ENCODE measurements around the gene CELF2. TPM values are rescaled to one million over a fixed set of nuclear protein-coding genes. Genes with fewer than 3 reads are reported as not detected.

Gene CELF2
- total and polyA plus RNA-seq, 9 of the 15 experiments (the other 6 are each of a cell fraction or from before 2014, with no cell fraction given) = 4.0 to 20.3 (median 11.1) TPM

DNA sequence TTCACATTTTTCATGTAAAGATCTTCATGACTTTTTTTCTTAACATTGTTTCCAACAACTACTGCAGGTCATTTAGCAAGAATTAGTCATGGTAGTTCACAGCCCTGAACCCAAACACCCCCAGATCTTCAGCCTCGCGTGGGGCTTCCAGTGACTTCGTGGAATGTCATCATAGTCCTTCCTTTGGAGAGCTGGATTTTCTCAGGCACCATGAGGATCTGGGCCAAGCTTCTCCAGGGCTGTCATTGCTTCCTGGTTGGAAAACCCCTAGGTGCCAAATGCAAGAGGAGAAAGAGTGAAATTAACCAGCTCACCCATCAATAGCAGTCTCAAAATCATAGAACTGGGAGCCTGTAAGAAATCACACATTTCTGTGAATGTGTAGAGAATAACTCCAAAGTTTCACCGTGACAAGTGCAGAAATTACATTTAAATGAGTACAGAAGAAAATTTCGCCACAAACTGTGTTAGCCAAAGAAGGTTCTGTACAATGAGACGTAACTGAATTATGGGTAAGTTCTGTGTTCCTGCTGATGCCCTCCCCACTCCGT lies 175.4 kb downstream of the CELF2 start:
- in situ Hi-C loops (cut with MboI) (no loop called here), intact Hi-C loops (cut with micrococcal nuclease) (no loop called here)
- DNase-seq (ENCODE audit: extremely low read depth in 1 of 4, low spot score in 3 of 4) (no peak), ATAC-seq (no peak), FAIRE-seq (no peak)
- no peak overlapping the region for H3K9ac ChIP-seq (ENCODE audit: insufficient read depth in 1 of 2, low read depth in 2 of 2, low read length in 2 of 2)
- H3K4me2 ChIP-seq (ENCODE audit: insufficient read depth, low read length) = no peak overlapping the region
- no peak overlapping the region for H3K27ac ChIP-seq (ENCODE audit: extremely low read depth, low read depth, low read length)
- no TSS peak for BruUV-seq (replicated peaks)
- no peaks in the 10 kb centered on the region for H3K79me2 ChIP-seq (ENCODE audit: control insufficient read depth, insufficient read depth, low read length)
- H2AFZ ChIP-seq (ENCODE audit: low read depth, low read length) = no peak overlapping the region
- no peaks in the 10 kb centered on the region; a peak in 2 of 5 replicates for H3K4me1 ChIP-seq (replicated peaks in 1 of 2; ENCODE audit: control insufficient read depth in 2 of 2, insufficient read depth in 2 of 2, low read length in 2 of 2)
- CTCF ChIA-PET (ENCODE audit: low intra/inter-chr PET ratio) = no interaction called here
- no peaks in the 10 kb centered on the region for H3K36me3 ChIP-seq (ENCODE audit: control insufficient read depth, insufficient read depth, low read length)
- H3K27me3 ChIP-seq (ENCODE audit: control insufficient read depth in 2 of 2, insufficient read depth in 2 of 2, low read length in 2 of 2) = no peaks in the 10 kb centered on the region
- 56% methylated on average over 7 of the region's 7 CpGs for WGBS (ENCODE audit: insufficient coverage, low coverage, missing lambda C conversion rate)
- H3K9me1 ChIP-seq (ENCODE audit: control insufficient read depth, insufficient read depth, low read length) = no peaks in the 10 kb centered on the region
- no peak overlapping the region for H3K4me3 ChIP-seq
- POLR2A ChIA-PET = interaction anchor here (0.7 kb wide), 1 partner anchor 45 kb away, joined by 5 read pairs; no protein-coding TSS in a partner anchor
- H4K20me1 ChIP-seq (replicated peaks; ENCODE audit: control insufficient read depth, insufficient read depth, low read length) = no peaks in the 10 kb centered on the region; the same call in 1 of the 2 replicates
- TF ChIP-seq ZBTB8A (IDR thresholded peaks at IDR 0.05; ENCODE audit: partially characterized antibody) (no peak), PML (IDR thresholded peaks at IDR 0.05; ENCODE audit: low read length) (no peak), ZNF146 (CRISPR knock-in tag; IDR thresholded peaks at IDR 0.05; ENCODE audit: unreplicated experiment) (no peak), YBX1 (IDR thresholded peaks at IDR 0.05) (no peak), ZNF41 (CRISPR knock-in tag; conservative IDR thresholded peaks at IDR 0.05) (no peak), TAF15 (IDR thresholded peaks at IDR 0.05; ENCODE audit: low read depth, low read length) (no peak)
- TF ChIP-seq, protein P1, sequence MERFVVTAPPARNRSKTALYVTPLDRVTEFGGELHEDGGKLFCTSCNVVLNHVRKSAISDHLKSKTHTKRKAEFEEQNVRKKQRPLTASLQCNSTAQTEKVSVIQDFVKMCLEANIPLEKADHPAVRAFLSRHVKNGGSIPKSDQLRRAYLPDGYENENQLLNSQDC (CRISPR knock-in tag; IDR thresholded peaks at IDR 0.05) = no peak
- TF ChIP-seq, protein P2, sequence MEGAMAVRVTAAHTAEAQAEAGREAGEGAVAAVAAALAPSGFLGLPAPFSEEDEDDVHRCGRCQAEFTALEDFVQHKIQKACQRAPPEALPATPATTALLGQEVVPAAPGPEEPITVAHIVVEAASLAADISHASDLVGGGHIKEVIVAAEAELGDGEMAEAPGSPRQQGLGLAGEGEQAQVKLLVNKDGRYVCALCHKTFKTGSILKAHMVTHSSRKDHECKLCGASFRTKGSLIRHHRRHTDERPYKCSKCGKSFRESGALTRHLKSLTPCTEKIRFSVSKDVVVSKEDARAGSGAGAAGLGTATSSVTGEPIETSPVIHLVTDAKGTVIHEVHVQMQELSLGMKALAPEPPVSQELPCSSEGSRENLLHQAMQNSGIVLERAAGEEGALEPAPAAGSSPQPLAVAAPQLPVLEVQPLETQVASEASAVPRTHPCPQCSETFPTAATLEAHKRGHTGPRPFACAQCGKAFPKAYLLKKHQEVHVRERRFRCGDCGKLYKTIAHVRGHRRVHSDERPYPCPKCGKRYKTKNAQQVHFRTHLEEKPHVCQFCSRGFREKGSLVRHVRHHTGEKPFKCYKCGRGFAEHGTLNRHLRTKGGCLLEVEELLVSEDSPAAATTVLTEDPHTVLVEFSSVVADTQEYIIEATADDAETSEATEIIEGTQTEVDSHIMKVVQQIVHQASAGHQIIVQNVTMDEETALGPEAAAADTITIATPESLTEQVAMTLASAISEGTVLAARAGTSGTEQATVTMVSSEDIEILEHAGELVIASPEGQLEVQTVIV (CRISPR knock-in tag; IDR thresholded peaks at IDR 0.05; ENCODE audit: borderline replicate concordance) = no peak
- TF ChIP-seq, protein P3, sequence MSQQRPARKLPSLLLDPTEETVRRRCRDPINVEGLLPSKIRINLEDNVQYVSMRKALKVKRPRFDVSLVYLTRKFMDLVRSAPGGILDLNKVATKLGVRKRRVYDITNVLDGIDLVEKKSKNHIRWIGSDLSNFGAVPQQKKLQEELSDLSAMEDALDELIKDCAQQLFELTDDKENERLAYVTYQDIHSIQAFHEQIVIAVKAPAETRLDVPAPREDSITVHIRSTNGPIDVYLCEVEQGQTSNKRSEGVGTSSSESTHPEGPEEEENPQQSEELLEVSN (IDR thresholded peaks at IDR 0.05; ENCODE audit: borderline replicate concordance in 1 of 2, extremely low read depth in 1 of 2, insufficient read depth in 1 of 2, insufficient read length in 1 of 2, low read depth in 1 of 2, low read length in 1 of 2, poor library complexity in 1 of 2, severe bottlenecking in 1 of 2) = no peak
- no peaks in the 10 kb centered on the region for H3K9me3 ChIP-seq (replicated peaks; ENCODE audit: control insufficient read depth, insufficient read depth, low read depth, low read length)

Data from K562 (cell line).